H1 (cell line): Measurements from ENCODE around the gene FKRP. TPM values are rescaled to one million over a fixed set of nuclear protein-coding genes. Genes with fewer than 3 reads are reported as not detected.

Experiments used
- CHD2 ChIP-seq: IDR thresholded peaks from 2 replicates; pipeline ENCODE4 v1.6.1; 2012; ENCODE audit warnings: low read length, improper control_type of control experiment
- CHD7 ChIP-seq: fragments of 300-600 bp; sonication (generic); IDR thresholded peaks from 2 replicates; pipeline ENCODE4 v1.7.1; 2012; ENCODE audit warnings: low read length, moderate library complexity, mild to moderate bottlenecking, inconsistent platforms; ENCODE audit not compliant: insufficient replicate concordance
- CTCF ChIP-seq, 3 experiments: IDR thresholded peaks; 1 replicate in 2 of 3; 2 replicates in 1 of 3; pipeline versions ENCODE4 v1.5.1 to v1.6.1; 2011; ENCODE audit warnings: low read length in 3 of 3, mild to moderate bottlenecking in 3 of 3, inconsistent platforms in 2 of 3, low read depth in 1 of 3, moderate library complexity in 1 of 3; ENCODE audit not compliant: insufficient read depth in 1 of 3; ENCODE audit errors: control extremely low read depth in 1 of 3
- EP300 ChIP-seq, 2 experiments: IDR thresholded peaks; 1 replicate in 1 of 2; 2 replicates in 1 of 2; pipeline ENCODE4 v1.6.1; 2011 to 2012; ENCODE audit warnings: low read depth in 2 of 2, low read length in 2 of 2, mild to moderate bottlenecking in 2 of 2, borderline replicate concordance in 1 of 2, inconsistent platforms in 1 of 2, moderate library complexity in 1 of 2
- HDAC6 ChIP-seq: IDR thresholded peaks from one replicate; pipeline ENCODE4 v1.7.1; 2012; ENCODE audit warnings: low read depth, mild to moderate bottlenecking, inconsistent platforms, low read length, moderate library complexity
- KDM4A ChIP-seq: IDR thresholded peaks from one replicate; pipeline ENCODE4 v1.7.1; 2012; ENCODE audit warnings: low read depth, mild to moderate bottlenecking, moderate library complexity, low read length, inconsistent platforms; ENCODE audit not compliant: severe bottlenecking
- NRF1 ChIP-seq: IDR thresholded peaks from 2 replicates; pipeline ENCODE4 v1.6.1; 2011; ENCODE audit warnings: mild to moderate bottlenecking, low read depth, low read length, improper control_type of control experiment
- SIRT6 ChIP-seq: IDR thresholded peaks from one replicate; pipeline ENCODE4 v1.7.1; 2012; ENCODE audit warnings: low read length, inconsistent platforms
- SIX5 ChIP-seq: IDR thresholded peaks from 2 replicates; pipeline ENCODE4 v1.6.1; 2011; ENCODE audit warnings: mild to moderate bottlenecking, low read depth, low read length
- SP2 ChIP-seq: IDR thresholded peaks from 2 replicates; pipeline ENCODE4 v1.6.1; 2012; ENCODE audit warnings: mild to moderate bottlenecking, low read length, inconsistent platforms
- polyA plus RNA-seq, 7 experiments: library from polyadenylated mRNA; depleted of rRNA in 3 of 7; stranded (reverse) in 5 of 7; unstranded in 2 of 7; fragments of >200 nt in 5 of 7; fragments of 200-250 nt in 2 of 7; gene quantifications; 1 replicate in 5 of 7; 2 replicates in 1 of 7; 4 replicates in 1 of 7; pipeline versions ENCODE4 v1.2.1 to v1.2.3, GENCODE V29; 2011 to 2013; ENCODE audit warnings: missing spikeins in 2 of 7, mixed read lengths in 2 of 7
- total RNA-seq: library from RNA; stranded (reverse); fragmentation: NEBNext Ultra II Directional; extraction: Animal tissue kit (Norgen Biotek cat#: 25700); gene quantifications from 2 replicates; pipeline ENCODE4 v1.2.1, GENCODE V29; 2021

FKRP gene
- total and polyA plus RNA-seq, 2 of the 8 experiments (the other 6 are each of a cell fraction or from before 2014, with no cell fraction given) = 17.1 to 24.4 TPM

GRCh38 chr19:46741447-46741846 is 4.4 kb upstream of the FKRP start (continued):
- TF ChIP-seq CHD7 (no peak), CHD2 (no peak), HDAC6 (no peak), SIRT6 (no peak), SIX5 (no peak), CTCF (IDR thresholded peaks at IDR 0.05; ENCODE audit: control extremely low read depth in 1 of 3, insufficient read depth in 1 of 3, low read depth in 1 of 3, low read length in 3 of 3) (no peak), EP300 (IDR thresholded peaks at IDR 0.05; ENCODE audit: borderline replicate concordance in 1 of 2, low read depth in 2 of 2, low read length in 2 of 2) (no peak), SP2 (no peak), KDM4A (no peak), NRF1 (no peak)
